Measurements from ENCODE around the gene LHPP. TPM values are rescaled to one million over a fixed set of nuclear protein-coding genes. Genes with fewer than 3 reads are reported as not detected.

Gene LHPP
- total and polyA plus RNA-seq, 2 donors (not counting 1 experiment from before 2014, with no cell fraction given), result 10.2 to 15.6 TPM

GRCh38 chr10:124611738-124612137 lies 150.1 kb downstream of the LHPP start:
- no peaks in the 10 kb centered on the region for H3K9me3 ChIP-seq (ENCODE audit: control insufficient read depth, insufficient read depth, low read depth, low read length)
- no peak overlapping the region for H3K27ac ChIP-seq (ENCODE audit: insufficient read depth, low read length)
- H4K20me1 ChIP-seq (ENCODE audit: control insufficient read depth, extremely low read depth, insufficient read depth, low read length), result no peaks in the 10 kb centered on the region
- no peaks in the 10 kb centered on the region for H3K36me3 ChIP-seq (ENCODE audit: control insufficient read depth, insufficient read depth, low read length)
- H3K9ac ChIP-seq (ENCODE audit: insufficient read depth, low read length), result no peak overlapping the region
- no peak overlapping the region for H3K4me2 ChIP-seq (ENCODE audit: extremely low read depth, insufficient read depth, low read length)
- H3K79me2 ChIP-seq (ENCODE audit: control insufficient read depth, insufficient read depth, low read length), result no peaks in the 10 kb centered on the region
- H3K4me1 ChIP-seq (ENCODE audit: control insufficient read depth, extremely low read depth, insufficient read depth, low read length), result peaks cover 2% of the 10 kb centered on the region
- TF ChIP-seq CTCF (conservative IDR thresholded peaks at IDR 0.05 in 1 of 2, IDR thresholded peaks at IDR 0.05 in 1 of 2; ENCODE audit: low read depth in 1 of 2, low read length in 2 of 2) (no peak), EZH2 (IDR thresholded peaks at IDR 0.05; ENCODE audit: low read length, missing control alignments) (no peak)
- H3K4me3 ChIP-seq (replicated peaks in 1 of 4; ENCODE audit: control extremely low read depth in 1 of 4, insufficient read depth in 1 of 4, low read depth in 3 of 4, low read length in 4 of 4), result no peak overlapping the region
- no peak for DNase-seq (ENCODE audit: low read depth in 2 of 2)
- no peaks in the 10 kb centered on the region for H3K27me3 ChIP-seq (ENCODE audit: control insufficient read depth, insufficient read depth, low read length)
- no peak overlapping the region for H2AFZ ChIP-seq (ENCODE audit: low read length)

DNA sequence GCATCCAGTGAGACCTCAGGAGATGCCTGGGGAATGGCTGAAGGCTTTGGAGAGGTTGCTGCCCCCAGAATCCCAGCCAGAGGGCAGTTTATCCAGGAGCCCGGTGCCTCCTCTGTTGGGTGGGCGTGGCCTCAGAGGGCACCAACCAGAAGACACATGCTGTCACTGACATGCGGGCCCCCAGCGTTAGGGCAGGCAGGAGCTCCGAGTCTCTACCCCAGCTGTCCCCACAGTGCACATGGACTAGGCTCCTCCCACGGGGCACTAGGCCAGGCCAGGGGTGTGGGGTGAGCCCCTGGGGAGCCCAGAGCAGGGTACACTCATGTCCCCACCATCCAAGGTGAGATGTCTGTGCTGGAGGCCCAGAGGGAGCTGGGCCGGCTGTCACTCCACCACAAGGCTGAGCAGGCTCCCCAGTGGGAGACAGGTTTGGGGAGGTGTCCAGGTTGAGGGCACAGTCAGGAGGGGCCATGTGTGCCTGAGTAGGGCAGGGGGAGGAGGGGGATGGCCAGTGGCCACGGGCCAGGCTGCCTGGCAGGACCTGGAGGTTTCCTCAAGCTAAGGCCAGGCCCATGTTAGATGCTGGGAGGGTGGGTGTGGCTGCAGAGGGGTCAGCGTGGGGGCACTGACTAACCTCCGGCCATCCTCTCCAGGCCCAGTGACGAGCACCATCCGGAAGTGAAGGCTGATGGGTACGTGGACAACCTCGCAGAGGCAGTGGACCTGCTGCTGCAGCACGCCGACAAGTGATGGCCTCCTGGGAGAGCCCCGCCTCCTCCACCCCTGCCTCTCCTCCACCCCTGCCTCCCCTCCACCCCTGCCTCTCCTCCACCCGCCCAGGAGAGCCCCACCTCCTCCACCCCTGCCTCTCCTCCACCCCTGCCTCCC lies 151.2 kb downstream of the LHPP start:
- no peaks in the 10 kb centered on the region for H4K20me1 ChIP-seq (ENCODE audit: control insufficient read depth, extremely low read depth, insufficient read depth, low read length)
- H3K9ac ChIP-seq (ENCODE audit: insufficient read depth, low read length), result no peak overlapping the region
- no peaks in the 10 kb centered on the region for H3K36me3 ChIP-seq (ENCODE audit: control insufficient read depth, insufficient read depth, low read length)
- TF ChIP-seq EZH2 (IDR thresholded peaks at IDR 0.05; ENCODE audit: low read length, missing control alignments) (no peak), CTCF (conservative IDR thresholded peaks at IDR 0.05 in 1 of 2, IDR thresholded peaks at IDR 0.05 in 1 of 2; ENCODE audit: low read depth in 1 of 2, low read length in 2 of 2) (no peak)
- H2AFZ ChIP-seq (ENCODE audit: low read length), result no peak overlapping the region
- H3K4me2 ChIP-seq (ENCODE audit: extremely low read depth, insufficient read depth, low read length), result no peak overlapping the region
- peak; percentile 27 to 45 for DNase-seq (ENCODE audit: low read depth in 2 of 2)
- H3K27me3 ChIP-seq (ENCODE audit: control insufficient read depth, insufficient read depth, low read length), result no peaks in the 10 kb centered on the region
- H3K4me1 ChIP-seq (ENCODE audit: control insufficient read depth, extremely low read depth, insufficient read depth, low read length), result peaks cover 2% of the 10 kb centered on the region
- H3K27ac ChIP-seq (ENCODE audit: insufficient read depth, low read length), result no peak overlapping the region
- no peaks in the 10 kb centered on the region for H3K9me3 ChIP-seq (ENCODE audit: control insufficient read depth, insufficient read depth, low read depth, low read length)
- no peaks in the 10 kb centered on the region for H3K79me2 ChIP-seq (ENCODE audit: control insufficient read depth, insufficient read depth, low read length)
- no peak overlapping the region for H3K4me3 ChIP-seq (replicated peaks in 1 of 4; ENCODE audit: control extremely low read depth in 1 of 4, insufficient read depth in 1 of 4, low read depth in 3 of 4, low read length in 4 of 4)

- Histone ChIP-seq H3K27ac (ENCODE audit: insufficient read depth, low read length) (no peak overlapping the region), H3K9me3 (ENCODE audit: control insufficient read depth, insufficient read depth, low read depth, low read length) (no peaks in the 10 kb centered on the region), H3K79me2 (ENCODE audit: control insufficient read depth, insufficient read depth, low read length) (no peaks in the 10 kb centered on the region)
These were observed 152.5 kb downstream of the LHPP start for GRCh38 chr10:124614003-124614659.

More at GRCh38 chr10:124614003-124614659, 152.5 kb downstream of the LHPP start:
- no peaks in the 10 kb centered on the region for H3K27me3 ChIP-seq (ENCODE audit: control insufficient read depth, insufficient read depth, low read length)
- H3K9ac ChIP-seq (ENCODE audit: insufficient read depth, low read length), result no peak overlapping the region
- TF ChIP-seq EZH2 (IDR thresholded peaks at IDR 0.05; ENCODE audit: low read length, missing control alignments) (no peak), CTCF (conservative IDR thresholded peaks at IDR 0.05 in 1 of 2, IDR thresholded peaks at IDR 0.05 in 1 of 2; ENCODE audit: low read depth in 1 of 2, low read length in 2 of 2) (no peak)
- H3K4me2 ChIP-seq (ENCODE audit: extremely low read depth, insufficient read depth, low read length), result no peak overlapping the region
- no peak overlapping the region for H3K4me3 ChIP-seq (replicated peaks in 1 of 4; ENCODE audit: control extremely low read depth in 1 of 4, insufficient read depth in 1 of 4, low read depth in 3 of 4, low read length in 4 of 4)
- no peak for DNase-seq (ENCODE audit: low read depth in 2 of 2)
- H3K4me1 ChIP-seq (ENCODE audit: control insufficient read depth, extremely low read depth, insufficient read depth, low read length), result peaks cover 2% of the 10 kb centered on the region
- no peak overlapping the region for H2AFZ ChIP-seq (ENCODE audit: low read length)
- no peaks in the 10 kb centered on the region for H4K20me1 ChIP-seq (ENCODE audit: control insufficient read depth, extremely low read depth, insufficient read depth, low read length)
- H3K36me3 ChIP-seq (ENCODE audit: control insufficient read depth, insufficient read depth, low read length), result no peaks in the 10 kb centered on the region
